GM12878 (cell line): ENCODE results near the gene PLEKHA7. TPM values are rescaled to one million over a fixed set of nuclear protein-coding genes. Genes with fewer than 3 reads are reported as not detected.

Source experiments
- ATAC-seq: fragments of 200-7000 bp; cut with Tn5 transposase; 3 replicates; pipeline ENCODE4 v1.9.1; 2020; ENCODE audit warnings: mild to moderate bottlenecking, moderate library complexity
- BruUV-seq: library from RNA; stranded (reverse); fragments of 400-500 nt; replicated peaks from 2 replicates; lab custom pipeline; 2021; lab: Mats Ljungman, UMichigan
- CTCF ChIA-PET: fragments of 300-600 bp; sonication (Branson Sonifier 250); formaldehyde crosslinking; extraction: SDS; loops from one replicate; lab custom pipeline; 2021; ENCODE audit warnings: inconsistent platforms; lab: Yijun Ruan, JAX
- POLR2A ChIA-PET: fragments of 350-600 bp; formaldehyde crosslinking; extraction: SDS; loops from one replicate; lab custom pipeline; 2021; ENCODE audit warnings: inconsistent platforms; lab: Charles Lee
- RAD21 ChIA-PET: fragments of 300-600 bp; sonication (Branson Sonifier 250); formaldehyde crosslinking; loops from one replicate; lab custom pipeline; 2023; ENCODE audit warnings: antibody characterized with exemption; ENCODE audit not compliant: unreplicated experiment; lab: Charles Lee
- SMC1A ChIA-PET: fragments of 300-600 bp; sonication (Branson Sonifier 250); formaldehyde crosslinking; loops from one replicate; lab custom pipeline; 2023; ENCODE audit not compliant: unreplicated experiment, uncharacterized antibody; lab: Charles Lee
- DNase-seq: peaks from one replicate; pipeline ENCODE4 v3.0.0-alpha.2; 2011; ENCODE audit warnings: low read depth, low spot score
- FAIRE-seq: peaks from 3 replicates; lab custom pipeline; 2011; peaks lifted over from hg19 to GRCh38; lab: Jason Lieb, UNC
- H2AFZ ChIP-seq: 2 replicates; pipeline ENCODE4 v1.6.0; 2011; ENCODE audit warnings: low read depth, low read length, control low read depth; ENCODE audit not compliant: control insufficient read depth
- H3K27ac ChIP-seq: 2 replicates; pipeline ENCODE4 v1.5.1; 2011; ENCODE audit warnings: control low read depth; ENCODE audit not compliant: control insufficient read depth, insufficient read depth
- H3K27me3 ChIP-seq, 2 experiments: replicated peaks in 1 of 2; 2 replicates each; pipeline versions ENCODE4 v1.6.0 to v1.6.1; 2011; ENCODE audit warnings: low read length in 1 of 2; ENCODE audit not compliant: control insufficient read depth in 2 of 2, insufficient read depth in 2 of 2
- H3K36me3 ChIP-seq, 2 experiments: 2 replicates each; pipeline ENCODE4 v1.5.1; 2011; ENCODE audit warnings: low read length in 1 of 2; ENCODE audit not compliant: control insufficient read depth in 2 of 2, insufficient read depth in 2 of 2
- H3K4me1 ChIP-seq: 2 replicates; pipeline ENCODE4 v1.6.1; 2011; ENCODE audit warnings: mild to moderate bottlenecking, low read length, moderate library complexity, mixed read lengths; ENCODE audit not compliant: control insufficient read depth, insufficient read depth
- H3K4me2 ChIP-seq: 2 replicates; pipeline ENCODE4 v1.6.0; 2011; ENCODE audit warnings: control low read depth; ENCODE audit not compliant: control insufficient read depth, insufficient read depth
- H3K4me3 ChIP-seq: fragments of 200-600 bp; sonication (generic); 2 replicates; pipeline ENCODE4 v1.5.1; 2016
- H3K79me2 ChIP-seq: 2 replicates; pipeline ENCODE4 v1.6.0; 2011; ENCODE audit warnings: low read length; ENCODE audit not compliant: control insufficient read depth, insufficient read depth
- H3K9ac ChIP-seq: 2 replicates; pipeline ENCODE4 v1.8.0; 2011; ENCODE audit warnings: low read length, control low read depth, mixed read lengths; ENCODE audit not compliant: control insufficient read depth, insufficient read depth
- H3K9me3 ChIP-seq: replicated peaks from 3 replicates; pipeline ENCODE4 v1.5.1; 2011; ENCODE audit warnings: mild to moderate bottlenecking, low read length; ENCODE audit not compliant: control insufficient read depth, insufficient read depth
- H4K20me1 ChIP-seq: 2 replicates; pipeline ENCODE4 v1.6.0; 2011; ENCODE audit not compliant: control insufficient read depth, insufficient read depth
- BCL3 ChIP-seq: IDR thresholded peaks from 2 replicates; pipeline ENCODE4 v1.6.1; 2011; ENCODE audit warnings: borderline replicate concordance, low read depth, mild to moderate bottlenecking, moderate library complexity, low read length; ENCODE audit not compliant: insufficient read depth, poor library complexity, severe bottlenecking
- CHD1 ChIP-seq: IDR thresholded peaks from 2 replicates; pipeline ENCODE4 v1.6.1; 2012; ENCODE audit warnings: low read depth, low read length, improper control_type of control experiment
- IRF3 ChIP-seq: fragments of 450-650 bp; IDR thresholded peaks from 2 replicates; pipeline ENCODE4 v1.6.1; 2014; ENCODE audit warnings: mild to moderate bottlenecking
- MEF2A ChIP-seq: IDR thresholded peaks from 2 replicates; pipeline ENCODE4 v1.6.1; 2011; ENCODE audit warnings: low read depth, mild to moderate bottlenecking, low read length, moderate library complexity; ENCODE audit not compliant: insufficient read depth
- NFXL1 ChIP-seq: fragments of 450-650 bp; IDR thresholded peaks from 2 replicates; pipeline ENCODE4 v1.6.1; 2017; ENCODE audit warnings: antibody characterized with exemption, mild to moderate bottlenecking, borderline replicate concordance
- PAX5 ChIP-seq: IDR thresholded peaks from 2 replicates; pipeline ENCODE4 v1.6.1; 2011; ENCODE audit warnings: low read depth, low read length, borderline replicate concordance
- PRDM15 ChIP-seq: fragments of 450-650 bp; formaldehyde crosslinking; IDR thresholded peaks from 2 replicates; pipeline ENCODE4 v1.4.0; 2020; ENCODE audit warnings: mild to moderate bottlenecking, moderate library complexity
- SMAD5 ChIP-seq: IDR thresholded peaks from 2 replicates; pipeline ENCODE4 v1.6.1; 2016; ENCODE audit warnings: antibody characterized with exemption, low read depth
- STAT3 ChIP-seq: IDR thresholded peaks from 2 replicates; pipeline ENCODE4 v1.6.1; 2011; ENCODE audit warnings: low read depth, low read length, improper control_type of control experiment
- TBL1XR1 ChIP-seq: IDR thresholded peaks from 2 replicates; pipeline ENCODE4 v1.6.1; 2012; ENCODE audit warnings: low read depth, low read length, improper control_type of control experiment
- WGBS: methylation state at CpG from one replicate; pipeline ENCODE4 v1.1.6; 2016; ENCODE audit warnings: low lambda C conversion rate; ENCODE audit not compliant: insufficient replicate concordance, insufficient coverage; ENCODE audit errors: missing lambda C conversion rate; 5-methylcytosine and 5-hydroxymethylcytosine counted together
- in situ Hi-C: fragments of 300-500 bp; cut with MboI; formaldehyde crosslinking; loops from 9 replicates; pipeline ENCODE4 v1.14.3; 2018; ENCODE audit warnings: mixed read lengths
- intact Hi-C: fragments of 100-400 bp; cut with micrococcal nuclease; formaldehyde crosslinking; loops from one replicate; pipeline ENCODE4 v1.14.2; 2022; ENCODE audit not compliant: unreplicated experiment
- polyA plus RNA-seq, 11 experiments: library from polyadenylated mRNA; depleted of rRNA in 4 of 11; unstranded in 6 of 11; stranded (reverse) in 5 of 11; fragments of >200 nt; fragmentation: Nextera tagmentation in 4 of 11; fragmentation: Illumina TruSeq in 1 of 11; extraction: Ambion mirVana in 4 of 11; extraction: Trizol in 1 of 11; gene quantifications; 1 replicate in 1 of 11; 2 replicates in 10 of 11; pipeline versions ENCODE4 v1.2.1 to v1.2.3, GENCODE V29; 2011 to 2016; ENCODE audit warnings: inconsistent platforms in 2 of 11, missing spikeins in 2 of 11, low read depth in 1 of 11
- total RNA-seq, 4 experiments: library from RNA; depleted of rRNA in 3 of 4; stranded (reverse); fragments of >200 nt in 3 of 4; fragmentation: Illumina TruSeq in 1 of 4; extraction: Trizol in 1 of 4; gene quantifications; 2 replicates each; pipeline versions ENCODE4 v1.2.1 to v1.2.3, GENCODE V29; 2013 to 2021

Gene PLEKHA7
- total and polyA plus RNA-seq, 10 of the 15 experiments (the other 5 are each of a cell fraction or from before 2014, with no cell fraction given), result 0.45 to 5.3 (median 2.1) TPM

GRCh38 chr11:16769386-16769785, 244.8 kb downstream of the PLEKHA7 start:
- H4K20me1 ChIP-seq, result no peaks in the 10 kb centered on the region
- H3K27ac ChIP-seq, result no peak overlapping the region
- no peaks in the 10 kb centered on the region for H3K27me3 ChIP-seq
- H3K4me2 ChIP-seq, result no peak overlapping the region
- ChIA-PET CTCF (interaction anchor here (4.3 kb wide), 1 partner anchor 17 kb away, joined by 33 read pairs; no protein-coding TSS in a partner anchor), POLR2A (interaction anchor here (0.6 to 1.0 kb wide), 2 partner anchors 15 to 309 kb away, joined by 3 to 4 read pairs; no protein-coding TSS in a partner anchor), RAD21 (no interaction called here), SMC1A (no interaction called here)
- in situ Hi-C loops, result no loop called here
- 52% methylated on average over 3 of the region's 4 CpGs for WGBS
- ATAC-seq (no peak), DNase-seq (no peak), FAIRE-seq (no peak)
- BruUV-seq, result no TSS peak
- TF ChIP-seq BCL3 (no peak), TBL1XR1 (no peak), PAX5 (no peak), PRDM15 (no peak), MEF2A (no peak), IRF3 (no peak), STAT3 (no peak), SMAD5 (no peak), NFXL1 (no peak), CHD1 (no peak)
- no peak overlapping the region for H3K9ac ChIP-seq
- no peak overlapping the region for H3K4me3 ChIP-seq
- no peaks in the 10 kb centered on the region for H3K79me2 ChIP-seq
- H3K4me1 ChIP-seq, result no peaks in the 10 kb centered on the region
- intact Hi-C loops, result no loop called here
- H3K9me3 ChIP-seq, result no peaks in the 10 kb centered on the region
- no peaks in the 10 kb centered on the region for H3K36me3 ChIP-seq
- no peak overlapping the region for H2AFZ ChIP-seq
